A172 (cell line): ENCODE data around the gene NDUFS7. TPM values are rescaled to one million over a fixed set of nuclear protein-coding genes. Genes with fewer than 3 reads are reported as not detected.
A peak's percentile ranks its signal among the peaks of the same experiment; 100 is the strongest.

Experiments
- DNase-seq: peaks from one replicate; pipeline ENCODE4 v3.0.0-alpha.2; 2015; ENCODE audit warnings: low spot score
- total RNA-seq: library from RNA; depleted of rRNA; stranded (reverse); fragments of >200 nt; shearing (Covaris generic); gene quantifications from 2 replicates; pipeline ENCODE4 v1.2.3, GENCODE V29; 2014

NDUFS7 gene
- total RNA-seq, 1 experiment from 2014 or later: 186 TPM

DNA sequence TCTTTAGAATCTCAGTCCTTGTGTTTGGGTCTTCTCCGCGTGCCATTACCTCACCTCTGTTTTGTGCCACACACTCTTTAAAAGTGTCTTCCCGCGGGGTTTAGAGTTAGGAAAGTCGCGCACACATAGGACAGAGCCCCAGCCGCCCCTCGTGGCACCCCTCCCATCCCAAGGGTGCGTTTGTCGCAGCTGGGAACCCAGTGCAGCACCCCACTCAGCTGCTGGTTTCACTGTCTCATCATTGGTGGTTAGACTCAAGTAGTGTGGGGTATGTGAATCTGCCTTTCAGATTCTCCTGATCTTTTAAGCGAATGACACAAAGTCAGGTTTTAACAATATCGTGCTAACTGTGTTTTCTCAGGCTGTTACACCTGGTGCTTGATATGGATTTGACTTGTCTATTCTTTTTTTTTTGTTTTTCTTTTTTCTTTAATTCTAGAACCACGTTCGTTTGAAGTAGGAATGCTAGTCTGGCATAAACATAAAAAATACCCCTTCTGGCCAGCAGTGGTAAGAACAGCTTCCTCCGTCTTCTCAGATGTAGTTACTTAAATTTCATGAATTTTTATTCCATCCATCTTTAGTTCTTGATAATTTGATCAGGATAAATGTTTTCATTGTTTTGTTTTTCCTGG lies 19.5 kb upstream of the NDUFS7 start:
- no peak for DNase-seq

GRCh38 chr19:1365319-1366269 lies 18.1 kb upstream of the NDUFS7 start:
- no peak for DNase-seq

DNA sequence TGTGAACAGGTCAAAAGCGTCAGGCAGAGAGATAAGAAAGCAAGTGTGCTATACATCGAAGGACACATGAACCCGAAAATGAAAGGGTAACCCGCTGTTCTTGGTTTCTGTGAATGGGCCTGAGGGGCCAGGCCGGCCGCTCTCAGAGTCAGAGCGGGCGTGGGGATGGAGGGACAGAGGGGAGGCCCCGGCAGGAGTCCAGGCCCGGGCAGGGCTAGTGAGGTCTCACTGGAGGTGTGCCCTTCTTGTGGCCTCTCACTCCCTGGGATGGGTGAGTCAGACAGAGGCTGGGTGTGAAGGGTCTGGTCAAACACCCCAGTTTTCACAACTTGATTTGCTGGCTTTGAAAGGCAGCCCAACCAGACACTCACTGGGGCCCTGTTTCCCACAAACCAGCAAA lies 17.4 kb upstream of the NDUFS7 start:
- DNase-seq: no peak

GRCh38 chr19:1366899-1367870 lies 16.5 kb upstream of the NDUFS7 start:
- no peak for DNase-seq

- no peak for DNase-seq
Observed at GRCh38 chr19:1369214-1369805, 14.4 kb upstream of the NDUFS7 start.

DNA sequence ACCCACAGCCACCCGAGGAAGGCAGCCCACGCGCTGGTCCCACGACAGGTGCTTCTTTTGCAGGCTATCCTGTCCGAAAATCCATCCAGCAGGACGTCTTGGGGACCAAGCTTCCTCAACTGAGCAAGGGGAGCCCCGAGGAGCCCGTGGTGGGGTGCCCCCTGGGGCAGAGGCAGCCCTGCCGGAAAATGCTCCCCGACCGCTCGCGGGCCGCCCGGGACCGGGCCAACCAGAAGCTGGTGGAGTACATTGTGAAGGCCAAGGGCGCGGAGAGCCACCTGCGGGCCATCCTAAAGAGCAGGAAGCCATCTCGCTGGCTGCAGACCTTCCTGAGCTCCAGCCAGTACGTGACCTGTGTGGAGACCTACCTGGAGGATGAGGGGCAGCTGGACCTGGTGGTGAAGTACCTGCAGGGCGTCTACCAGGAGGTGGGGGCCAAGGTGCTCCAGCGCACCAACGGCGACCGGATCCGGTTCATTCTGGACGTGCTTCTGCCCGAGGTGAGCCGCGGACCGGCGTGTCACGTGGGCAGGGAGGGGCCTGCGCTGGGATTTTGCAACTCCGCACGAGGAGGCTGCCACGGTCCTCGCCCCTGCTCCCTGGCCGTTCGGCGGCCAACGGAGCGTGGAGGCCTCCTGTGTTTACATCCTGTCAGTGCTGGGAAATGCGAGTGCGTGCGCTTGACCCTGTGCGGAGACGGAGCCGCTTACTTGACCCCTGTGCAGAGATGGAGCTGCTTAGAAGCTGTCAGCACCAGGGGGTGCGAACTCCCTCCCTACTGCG lies 12.9 kb upstream of the NDUFS7 start:
- DNase-seq: no peak

GRCh38 chr19:1373042-1373533 lies 10.6 kb upstream of the NDUFS7 start:
- DNase-seq: no peak

- DNase-seq: peak; percentile 44
Observed at GRCh38 chr19:1373534-1374249, 10.0 kb upstream of the NDUFS7 start.

DNA sequence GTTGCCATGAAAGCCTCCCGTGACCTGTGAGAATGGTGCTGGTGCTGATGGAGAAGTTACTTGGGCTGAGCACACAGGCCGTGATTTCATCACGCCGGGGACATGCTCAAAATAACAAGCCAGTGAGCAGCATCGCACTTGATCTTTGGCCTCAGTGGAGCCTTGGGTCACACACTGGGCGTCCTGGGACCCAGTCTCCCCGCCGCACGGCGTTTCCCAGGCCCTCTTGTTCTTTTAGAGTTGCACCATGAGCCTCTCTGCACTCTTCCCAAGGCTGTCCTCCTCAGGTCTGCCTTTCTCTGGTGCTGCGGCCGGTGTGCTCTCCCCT lies 9.5 kb upstream of the NDUFS7 start:
- DNase-seq: no peak

DNA sequence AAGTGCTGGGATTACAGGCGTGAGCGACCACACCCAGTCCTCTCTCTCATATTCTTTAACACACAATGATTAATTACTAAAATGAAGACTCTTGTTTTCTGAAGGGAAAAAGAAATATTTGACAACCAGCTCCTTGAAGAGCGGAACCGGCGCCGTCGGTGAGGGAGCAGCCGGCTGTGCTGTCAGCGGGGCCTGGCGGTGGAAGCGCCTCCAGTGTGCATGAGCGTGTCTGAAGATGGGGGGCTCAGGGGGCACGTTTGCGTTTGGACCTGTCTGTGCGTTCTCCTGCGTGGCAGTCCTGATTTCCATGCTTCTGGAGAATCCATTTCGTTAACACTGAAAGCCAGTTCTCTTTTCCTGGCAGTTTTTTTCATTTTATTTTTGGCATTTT lies 7.3 kb upstream of the NDUFS7 start:
- no peak for DNase-seq

- no peak for DNase-seq
Observed at GRCh38 chr19:1377176-1377964, 6.3 kb upstream of the NDUFS7 start.

GRCh38 chr19:1377965-1378785 lies 5.5 kb upstream of the NDUFS7 start:
- no peak for DNase-seq

- no peak for DNase-seq
Observed at GRCh38 chr19:1379126-1379905, 4.4 kb upstream of the NDUFS7 start.

GRCh38 chr19:1379961-1380489 lies 3.7 kb upstream of the NDUFS7 start:
- no peak for DNase-seq

DNA sequence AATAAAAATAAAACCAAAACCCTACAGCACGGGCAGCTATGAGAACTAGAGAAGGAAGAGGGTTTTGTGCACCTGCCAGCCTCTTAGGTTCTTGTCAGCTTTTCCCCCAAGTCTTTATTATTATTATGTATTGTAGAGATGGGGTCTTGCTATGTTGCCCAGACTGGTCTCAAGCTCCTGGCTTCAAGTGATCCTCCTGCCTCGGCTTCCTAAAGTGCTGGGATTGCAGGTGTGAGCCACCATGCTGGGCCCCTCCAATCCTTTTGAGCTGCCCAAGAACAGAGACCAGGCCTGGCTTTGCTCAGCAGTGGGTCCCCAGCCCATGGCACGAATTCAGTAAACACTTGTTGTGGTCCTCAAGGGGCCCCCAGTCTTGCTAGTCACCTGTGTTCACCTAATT lies 1.5 kb upstream of the NDUFS7 start:
- no peak for DNase-seq

DNA sequence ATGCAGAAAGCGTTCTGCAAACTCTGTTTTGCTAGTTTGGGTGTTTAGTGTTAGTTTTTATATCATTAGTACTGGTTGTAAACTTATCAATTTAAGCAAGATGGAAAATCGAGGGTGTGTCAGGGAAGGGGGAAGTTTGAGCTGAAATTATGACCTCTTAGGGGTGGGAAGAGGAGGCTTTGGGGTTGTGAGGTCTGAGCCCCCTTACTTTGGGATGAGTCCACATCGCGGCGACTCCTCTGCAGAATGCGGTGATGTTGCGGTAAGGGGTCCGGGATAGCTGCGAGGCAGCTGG lies 743 bp upstream of the NDUFS7 start:
- DNase-seq: no peak

GRCh38 chr19:1384085-1384462 lies 367 bp downstream of the NDUFS7 start:
- no peak for DNase-seq
